HepG2 (cell line): ENCODE data around the gene IQUB.

Experiments used
- BORCS8-MEF2B ChIP-seq: sonication (generic); formaldehyde crosslinking; IDR thresholded peaks from 2 replicates; pipeline ENCODE4 v1.8.0; 2022; ENCODE audit warnings: mild to moderate bottlenecking, missing genetic modification reagents
- PCBP1 ChIP-seq: fragments of 200-400 bp; formaldehyde crosslinking; IDR thresholded peaks from 2 replicates; pipeline ENCODE4 v1.6.1; 2017; ENCODE audit warnings: mild to moderate bottlenecking, low read depth, low read length, borderline replicate concordance
- SUZ12 ChIP-seq: fragments of 150-350 bp; IDR thresholded peaks from 2 replicates; pipeline ENCODE4 v1.6.1; 2014; ENCODE audit warnings: low read depth, low read length
- TBP ChIP-seq: sonication (generic); formaldehyde crosslinking; IDR thresholded peaks from 2 replicates; pipeline ENCODE4 v1.5.0; 2020; ENCODE audit warnings: missing genetic modification reagents
- ZSCAN30 ChIP-seq: sonication (generic); formaldehyde crosslinking; IDR thresholded peaks from 2 replicates; pipeline ENCODE4 v1.5.0; 2020; ENCODE audit warnings: mild to moderate bottlenecking, missing genetic modification reagents
- TF ChIP-seq, protein P1 (sequence below): sonication (generic); formaldehyde crosslinking; IDR thresholded peaks from 2 replicates; pipeline ENCODE4 v1.8.1; 2022; ENCODE audit warnings: low read depth, mild to moderate bottlenecking, missing genetic modification reagents
- TF ChIP-seq, protein P2 (sequence below): sonication (generic); formaldehyde crosslinking; IDR thresholded peaks from 2 replicates; pipeline ENCODE4 v1.4.0; 2020; ENCODE audit warnings: missing genetic modification reagents, borderline replicate concordance

DNA sequence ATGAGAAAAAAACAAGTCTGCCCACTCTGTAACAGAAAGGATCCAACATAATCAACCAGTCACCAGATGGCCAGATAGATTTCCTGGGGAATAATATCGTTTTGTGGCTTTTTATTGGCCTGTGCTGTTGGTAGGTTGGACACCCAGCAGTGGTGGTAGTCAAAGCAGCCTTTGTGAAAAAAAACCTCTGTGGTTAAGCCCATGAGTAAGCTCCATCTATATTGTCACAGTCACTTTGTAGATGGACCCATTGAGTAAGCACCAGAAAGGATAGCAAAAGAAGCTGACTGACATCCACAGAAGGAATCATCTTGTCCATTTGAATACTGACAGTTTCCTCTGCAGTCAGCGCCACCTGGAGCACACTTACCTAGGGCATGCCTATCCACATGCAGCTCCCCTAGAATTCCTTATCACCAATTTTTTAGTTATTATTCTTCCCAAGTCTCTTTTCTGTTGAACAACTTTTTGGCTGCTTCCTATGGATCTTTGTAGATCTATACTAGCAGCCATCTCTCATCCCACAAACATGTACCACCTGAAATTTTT, 96.9 kb downstream of the IQUB start:
- TF ChIP-seq PCBP1 (no peak), ZSCAN30 (no peak), SUZ12 (no peak), BORCS8-MEF2B (CRISPR knock-in tag) (no peak), TBP (no peak)
- TF ChIP-seq, protein P1, sequence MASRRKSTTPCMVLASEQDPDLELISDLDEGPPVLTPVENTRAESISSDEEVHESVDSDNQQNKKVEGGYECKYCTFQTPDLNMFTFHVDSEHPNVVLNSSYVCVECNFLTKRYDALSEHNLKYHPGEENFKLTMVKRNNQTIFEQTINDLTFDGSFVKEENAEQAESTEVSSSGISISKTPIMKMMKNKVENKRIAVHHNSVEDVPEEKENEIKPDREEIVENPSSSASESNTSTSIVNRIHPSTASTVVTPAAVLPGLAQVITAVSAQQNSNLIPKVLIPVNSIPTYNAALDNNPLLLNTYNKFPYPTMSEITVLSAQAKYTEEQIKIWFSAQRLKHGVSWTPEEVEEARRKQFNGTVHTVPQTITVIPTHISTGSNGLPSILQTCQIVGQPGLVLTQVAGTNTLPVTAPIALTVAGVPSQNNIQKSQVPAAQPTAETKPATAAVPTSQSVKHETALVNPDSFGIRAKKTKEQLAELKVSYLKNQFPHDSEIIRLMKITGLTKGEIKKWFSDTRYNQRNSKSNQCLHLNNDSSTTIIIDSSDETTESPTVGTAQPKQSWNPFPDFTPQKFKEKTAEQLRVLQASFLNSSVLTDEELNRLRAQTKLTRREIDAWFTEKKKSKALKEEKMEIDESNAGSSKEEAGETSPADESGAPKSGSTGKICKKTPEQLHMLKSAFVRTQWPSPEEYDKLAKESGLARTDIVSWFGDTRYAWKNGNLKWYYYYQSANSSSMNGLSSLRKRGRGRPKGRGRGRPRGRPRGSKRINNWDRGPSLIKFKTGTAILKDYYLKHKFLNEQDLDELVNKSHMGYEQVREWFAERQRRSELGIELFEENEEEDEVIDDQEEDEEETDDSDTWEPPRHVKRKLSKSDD (CRISPR knock-in tag), result no peak
- TF ChIP-seq, protein P2, sequence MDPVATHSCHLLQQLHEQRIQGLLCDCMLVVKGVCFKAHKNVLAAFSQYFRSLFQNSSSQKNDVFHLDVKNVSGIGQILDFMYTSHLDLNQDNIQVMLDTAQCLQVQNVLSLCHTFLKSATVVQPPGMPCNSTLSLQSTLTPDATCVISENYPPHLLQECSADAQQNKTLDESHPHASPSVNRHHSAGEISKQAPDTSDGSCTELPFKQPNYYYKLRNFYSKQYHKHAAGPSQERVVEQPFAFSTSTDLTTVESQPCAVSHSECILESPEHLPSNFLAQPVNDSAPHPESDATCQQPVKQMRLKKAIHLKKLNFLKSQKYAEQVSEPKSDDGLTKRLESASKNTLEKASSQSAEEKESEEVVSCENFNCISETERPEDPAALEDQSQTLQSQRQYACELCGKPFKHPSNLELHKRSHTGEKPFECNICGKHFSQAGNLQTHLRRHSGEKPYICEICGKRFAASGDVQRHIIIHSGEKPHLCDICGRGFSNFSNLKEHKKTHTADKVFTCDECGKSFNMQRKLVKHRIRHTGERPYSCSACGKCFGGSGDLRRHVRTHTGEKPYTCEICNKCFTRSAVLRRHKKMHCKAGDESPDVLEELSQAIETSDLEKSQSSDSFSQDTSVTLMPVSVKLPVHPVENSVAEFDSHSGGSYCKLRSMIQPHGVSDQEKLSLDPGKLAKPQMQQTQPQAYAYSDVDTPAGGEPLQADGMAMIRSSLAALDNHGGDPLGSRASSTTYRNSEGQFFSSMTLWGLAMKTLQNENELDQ (CRISPR knock-in tag), result no peak
